Neural progenitor cell (in vitro differentiated cells): ENCODE results near the gene SLC51A.

ENCODE experiments used
- EZH2phosphoT487 ChIP-seq: fragments of 200-600 bp; sonication (generic); IDR thresholded peaks from 2 replicates; pipeline ENCODE4 v1.6.1; 2017; ENCODE audit warnings: antibody characterized with exemption
- TF ChIP-seq, protein P1 (sequence below): fragments of 200-600 bp; sonication (generic); IDR thresholded peaks from 2 replicates; pipeline ENCODE4 v1.5.1; 2017; ENCODE audit warnings: antibody characterized with exemption, mild to moderate bottlenecking

GRCh38 chr3:196184881-196185280 is 31.5 kb upstream of the SLC51A start:
- TF ChIP-seq, protein P1, sequence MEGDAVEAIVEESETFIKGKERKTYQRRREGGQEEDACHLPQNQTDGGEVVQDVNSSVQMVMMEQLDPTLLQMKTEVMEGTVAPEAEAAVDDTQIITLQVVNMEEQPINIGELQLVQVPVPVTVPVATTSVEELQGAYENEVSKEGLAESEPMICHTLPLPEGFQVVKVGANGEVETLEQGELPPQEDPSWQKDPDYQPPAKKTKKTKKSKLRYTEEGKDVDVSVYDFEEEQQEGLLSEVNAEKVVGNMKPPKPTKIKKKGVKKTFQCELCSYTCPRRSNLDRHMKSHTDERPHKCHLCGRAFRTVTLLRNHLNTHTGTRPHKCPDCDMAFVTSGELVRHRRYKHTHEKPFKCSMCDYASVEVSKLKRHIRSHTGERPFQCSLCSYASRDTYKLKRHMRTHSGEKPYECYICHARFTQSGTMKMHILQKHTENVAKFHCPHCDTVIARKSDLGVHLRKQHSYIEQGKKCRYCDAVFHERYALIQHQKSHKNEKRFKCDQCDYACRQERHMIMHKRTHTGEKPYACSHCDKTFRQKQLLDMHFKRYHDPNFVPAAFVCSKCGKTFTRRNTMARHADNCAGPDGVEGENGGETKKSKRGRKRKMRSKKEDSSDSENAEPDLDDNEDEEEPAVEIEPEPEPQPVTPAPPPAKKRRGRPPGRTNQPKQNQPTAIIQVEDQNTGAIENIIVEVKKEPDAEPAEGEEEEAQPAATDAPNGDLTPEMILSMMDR, result no peak
- no peak for TF ChIP-seq EZH2phosphoT487
